ENCODE results near the gene TRABD2B. TPM values are rescaled to one million over a fixed set of nuclear protein-coding genes. Genes with fewer than 3 reads are reported as not detected.

Gene TRABD2B
- total and polyA plus RNA-seq, 2 of the 13 experiments (the other 11 are each of a cell fraction or from before 2014, with no cell fraction given): 0.04 TPM; not detected in 1

DNA sequence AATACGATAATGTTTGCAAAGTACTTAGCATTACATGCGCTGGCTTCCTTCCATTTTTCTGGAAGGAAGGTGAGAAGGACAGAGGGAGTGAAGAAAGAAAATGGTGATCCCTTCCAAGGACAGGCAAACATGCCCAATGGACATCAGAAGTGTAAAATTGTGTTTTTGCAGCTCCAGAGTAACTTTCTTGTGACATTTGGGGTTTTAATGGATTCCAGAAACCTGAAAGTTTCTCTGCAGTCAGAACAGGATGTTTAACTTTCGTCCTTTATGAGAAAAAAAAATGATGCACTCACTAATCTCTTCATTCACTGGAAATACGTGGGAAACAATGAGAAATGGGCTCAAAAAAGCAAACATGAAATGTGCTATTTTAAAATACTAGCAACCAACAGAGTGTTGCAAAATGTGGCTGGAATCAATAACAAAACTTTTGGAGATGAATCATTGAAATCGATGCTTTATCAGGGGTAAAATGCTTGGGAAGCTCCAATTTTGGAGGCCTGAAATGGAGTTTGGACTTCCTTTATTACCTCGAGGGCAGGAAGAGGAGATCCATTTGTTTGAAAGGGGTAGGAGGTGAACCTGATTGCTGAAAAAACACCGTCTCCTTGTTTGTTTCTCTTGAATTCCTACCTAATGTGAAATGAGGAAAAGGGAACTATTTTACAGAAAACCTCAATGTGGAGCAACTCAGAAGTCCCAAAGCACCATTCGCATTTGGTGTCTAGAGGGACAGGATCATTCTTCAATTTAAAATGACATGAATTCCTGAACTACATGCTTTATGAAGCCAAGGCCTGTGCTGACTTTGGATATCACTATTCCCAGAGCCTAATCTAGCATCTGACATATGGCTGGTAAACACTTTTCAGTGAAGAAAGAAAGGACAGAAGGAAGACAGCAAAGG, 129.5 kb downstream of the TRABD2B start (continued):
- TF ChIP-seq, protein P1, sequence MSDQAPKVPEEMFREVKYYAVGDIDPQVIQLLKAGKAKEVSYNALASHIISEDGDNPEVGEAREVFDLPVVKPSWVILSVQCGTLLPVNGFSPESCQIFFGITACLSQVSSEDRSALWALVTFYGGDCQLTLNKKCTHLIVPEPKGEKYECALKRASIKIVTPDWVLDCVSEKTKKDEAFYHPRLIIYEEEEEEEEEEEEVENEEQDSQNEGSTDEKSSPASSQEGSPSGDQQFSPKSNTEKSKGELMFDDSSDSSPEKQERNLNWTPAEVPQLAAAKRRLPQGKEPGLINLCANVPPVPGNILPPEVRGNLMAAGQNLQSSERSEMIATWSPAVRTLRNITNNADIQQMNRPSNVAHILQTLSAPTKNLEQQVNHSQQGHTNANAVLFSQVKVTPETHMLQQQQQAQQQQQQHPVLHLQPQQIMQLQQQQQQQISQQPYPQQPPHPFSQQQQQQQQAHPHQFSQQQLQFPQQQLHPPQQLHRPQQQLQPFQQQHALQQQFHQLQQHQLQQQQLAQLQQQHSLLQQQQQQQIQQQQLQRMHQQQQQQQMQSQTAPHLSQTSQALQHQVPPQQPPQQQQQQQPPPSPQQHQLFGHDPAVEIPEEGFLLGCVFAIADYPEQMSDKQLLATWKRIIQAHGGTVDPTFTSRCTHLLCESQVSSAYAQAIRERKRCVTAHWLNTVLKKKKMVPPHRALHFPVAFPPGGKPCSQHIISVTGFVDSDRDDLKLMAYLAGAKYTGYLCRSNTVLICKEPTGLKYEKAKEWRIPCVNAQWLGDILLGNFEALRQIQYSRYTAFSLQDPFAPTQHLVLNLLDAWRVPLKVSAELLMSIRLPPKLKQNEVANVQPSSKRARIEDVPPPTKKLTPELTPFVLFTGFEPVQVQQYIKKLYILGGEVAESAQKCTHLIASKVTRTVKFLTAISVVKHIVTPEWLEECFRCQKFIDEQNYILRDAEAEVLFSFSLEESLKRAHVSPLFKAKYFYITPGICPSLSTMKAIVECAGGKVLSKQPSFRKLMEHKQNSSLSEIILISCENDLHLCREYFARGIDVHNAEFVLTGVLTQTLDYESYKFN (CRISPR knock-in tag; conservative IDR thresholded peaks at IDR 0.05): peak; percentile 90
- TF ChIP-seq MXD4 (CRISPR knock-in tag; IDR thresholded peaks at IDR 0.05) (peak; percentile 18; the same call in 1 of the 2 replicates), ARID5B (CRISPR knock-in tag; IDR thresholded peaks at IDR 0.05) (peak; percentile 71), THAP7 (CRISPR knock-in tag; IDR thresholded peaks at IDR 0.05) (no peak), ZNF781 (CRISPR knock-in tag; IDR thresholded peaks at IDR 0.05; ENCODE audit: borderline replicate concordance, not compliant biosample characterization) (no peak), PLSCR1 (CRISPR knock-in tag; IDR thresholded peaks at IDR 0.05; ENCODE audit: borderline replicate concordance) (no peak), SOX5 (CRISPR knock-in tag; IDR thresholded peaks at IDR 0.05; ENCODE audit: borderline replicate concordance) (peak; percentile 65; the same call in 1 of the 2 replicates), ZNF607 (CRISPR knock-in tag; IDR thresholded peaks at IDR 0.05; ENCODE audit: borderline replicate concordance) (peak; percentile 10; the same call in 1 of the 2 replicates), ELF3 (CRISPR knock-in tag; IDR thresholded peaks at IDR 0.05) (peak; percentile 85; the same call in 1 of the 2 replicates), KDM2A (CRISPR knock-in tag; IDR thresholded peaks at IDR 0.05; ENCODE audit: borderline replicate concordance, low read depth) (no peak), EHMT2 (IDR thresholded peaks at IDR 0.05; ENCODE audit: borderline replicate concordance, low read depth, low read length) (peak; percentile 21; the same call in 1 of the 2 replicates), NFIC (IDR thresholded peaks at IDR 0.05; ENCODE audit: low read length) (peak; percentile 90), GABPA (IDR thresholded peaks at IDR 0.05; ENCODE audit: low read depth, low read length) (no peak), GABPA (CRISPR knock-in tag; IDR thresholded peaks at IDR 0.05; ENCODE audit: low read depth) (peak; percentile 53; the same call in 1 of the 2 replicates), MEF2D (CRISPR knock-in tag; IDR thresholded peaks at IDR 0.05) (peak; percentile 94), CREM (IDR thresholded peaks at IDR 0.05) (peak; percentile 76), CREM (CRISPR knock-in tag; IDR thresholded peaks at IDR 0.05) (no peak), RFXAP (CRISPR knock-in tag; IDR thresholded peaks at IDR 0.05; ENCODE audit: borderline replicate concordance) (no peak), RARA (CRISPR knock-in tag; IDR thresholded peaks at IDR 0.05) (peak; percentile 75), MED8 (CRISPR knock-in tag; IDR thresholded peaks at IDR 0.05; ENCODE audit: insufficient replicate concordance) (peak; percentile 55), HNF4A (CRISPR knock-in tag; IDR thresholded peaks at IDR 0.05) (peak; percentile 73)
